K562 (cell line): ENCODE data around the gene POLR3E. TPM values are rescaled to one million over a fixed set of nuclear protein-coding genes. Genes with fewer than 3 reads are reported as not detected.

ENCODE experiments used
- CEBPG ChIP-seq, 3 experiments: fragments of 200-800 bp in 1 of 3; sonication (Bioruptor generic) in 1 of 3; sonication (generic) in 1 of 3; formaldehyde crosslinking in 1 of 3; IDR thresholded peaks in 2 of 3; conservative IDR thresholded peaks in 1 of 3; 2 replicates each; pipeline versions ENCODE4 v1.6.1 to v1.8.0; 2016 to 2022; ENCODE audit warnings: missing compliant biosample characterization in 2 of 3, missing genetic modification characterization in 2 of 3, mild to moderate bottlenecking in 1 of 3, missing genetic modification reagents in 1 of 3
- CHD2 ChIP-seq: IDR thresholded peaks from 2 replicates; pipeline ENCODE4 v1.6.1; 2011; ENCODE audit warnings: low read depth, low read length
- FOXA3 ChIP-seq, 2 experiments: fragments of 450-650 bp in 1 of 2; sonication (generic) in 1 of 2; formaldehyde crosslinking; IDR thresholded peaks in 1 of 2; conservative IDR thresholded peaks in 1 of 2; 2 replicates each; pipeline versions ENCODE4 v1.4.0 to v1.8.0; 2020 to 2022; ENCODE audit warnings: mild to moderate bottlenecking in 2 of 2, missing genetic modification reagents in 1 of 2
- GABPB1 ChIP-seq: sonication (generic); formaldehyde crosslinking; IDR thresholded peaks from 2 replicates; pipeline ENCODE4 v1.8.0; 2022; ENCODE audit warnings: mild to moderate bottlenecking, missing genetic modification reagents
- GTF2F1 ChIP-seq: IDR thresholded peaks from 2 replicates; pipeline ENCODE4 v1.6.1; 2011; ENCODE audit warnings: low read depth, low read length, improper control_type of control experiment
- JUNB ChIP-seq: fragments of 450-650 bp; formaldehyde crosslinking; conservative IDR thresholded peaks from 2 replicates; pipeline ENCODE4 v1.4.0; 2020; ENCODE audit warnings: mild to moderate bottlenecking
- MAFF ChIP-seq: IDR thresholded peaks from 2 replicates; pipeline ENCODE4 v1.6.1; 2012; ENCODE audit warnings: low read length, improper control_type of control experiment
- MAFG ChIP-seq: fragments of 450-650 bp; conservative IDR thresholded peaks from 2 replicates; pipeline ENCODE4 v1.6.1; 2016; ENCODE audit warnings: missing genetic modification characterization, missing compliant biosample characterization
- NFIX ChIP-seq: fragments of 250-450 bp; sonication (Bioruptor Pico); IDR thresholded peaks from 2 replicates; pipeline ENCODE4 v1.4.0; 2020; ENCODE audit warnings: low read depth, mild to moderate bottlenecking, moderate library complexity
- NR2F6 ChIP-seq: fragments of 450-650 bp; formaldehyde crosslinking; IDR thresholded peaks from 2 replicates; pipeline ENCODE4 v1.4.0; 2020; ENCODE audit warnings: mild to moderate bottlenecking
- RNF2 ChIP-seq: sonication (generic); IDR thresholded peaks from 2 replicates; pipeline ENCODE4 v1.6.1; 2016
- SIRT6 ChIP-seq: IDR thresholded peaks from one replicate; pipeline ENCODE4 v1.6.1; 2012; ENCODE audit warnings: low read depth, mild to moderate bottlenecking, control low read depth, inconsistent platforms, low read length, moderate library complexity
- SMARCA4 ChIP-seq: fragments of 450-650 bp; IDR thresholded peaks from 2 replicates; pipeline ENCODE4 v1.6.1; 2016
- SNIP1 ChIP-seq: fragments of 450-650 bp; IDR thresholded peaks from 2 replicates; pipeline ENCODE4 v1.7.1; 2017; ENCODE audit warnings: low read depth, mild to moderate bottlenecking
- TSC22D4 ChIP-seq: fragments of 450-650 bp; IDR thresholded peaks from 2 replicates; pipeline ENCODE4 v1.6.1; 2016; ENCODE audit warnings: missing genetic modification characterization, missing biosample characterization, control low read depth
- XRCC5 ChIP-seq: fragments of 200-400 bp; formaldehyde crosslinking; IDR thresholded peaks from 2 replicates; pipeline ENCODE4 v1.6.1; 2017; ENCODE audit warnings: low read depth, mild to moderate bottlenecking, low read length
- ZNF143 ChIP-seq: sonication (generic); formaldehyde crosslinking; IDR thresholded peaks from 2 replicates; pipeline ENCODE4 v1.9.0; 2022; ENCODE audit warnings: mild to moderate bottlenecking, missing genetic modification reagents
- ZNF347 ChIP-seq: fragments of 450-650 bp; formaldehyde crosslinking; IDR thresholded peaks from 2 replicates; pipeline ENCODE4 v1.4.0; 2020; ENCODE audit warnings: low read depth, mild to moderate bottlenecking, moderate library complexity
- ZNF518B ChIP-seq: fragments of 250-450 bp; sonication (Bioruptor Pico); IDR thresholded peaks from 2 replicates; pipeline ENCODE4 v1.5.0; 2021; ENCODE audit warnings: mild to moderate bottlenecking, moderate library complexity
- ZNF584 ChIP-seq: fragments of 200-800 bp; sonication (Bioruptor generic); IDR thresholded peaks from 2 replicates; pipeline ENCODE4 v1.6.1; 2016; ENCODE audit warnings: low read depth, mild to moderate bottlenecking, missing genetic modification characterization, missing compliant biosample characterization
- polyA plus RNA-seq, 8 experiments: library from polyadenylated mRNA; depleted of rRNA in 4 of 8; stranded (reverse) in 5 of 8; unstranded in 3 of 8; fragments of >200 nt; fragmentation: Nextera tagmentation in 2 of 8; fragmentation: Illumina TruSeq in 1 of 8; extraction: Ambion mirVana in 2 of 8; extraction: Trizol in 1 of 8; gene quantifications; 2 replicates each; pipeline versions ENCODE4 v1.2.1 to v1.2.3, GENCODE V29; 2011 to 2014; ENCODE audit warnings: inconsistent platforms in 1 of 8, missing spikeins in 1 of 8
- total RNA-seq, 7 experiments: library from RNA; depleted of rRNA in 6 of 7; stranded (reverse); fragments of >200 nt in 6 of 7; fragmentation: Illumina TruSeq in 2 of 7; extraction: Trizol in 2 of 7; gene quantifications; 2 replicates each; pipeline versions ENCODE4 v1.2.1 to v1.2.3, GENCODE V29; 2011 to 2021; ENCODE audit warnings: low replicate concordance in 1 of 7
- TF ChIP-seq, protein P1 (sequence below): fragments of 250-450 bp; sonication (Bioruptor Pico); IDR thresholded peaks from 2 replicates; pipeline ENCODE4 v1.8.0; 2021; ENCODE audit warnings: mild to moderate bottlenecking, moderate library complexity
- TF ChIP-seq, protein P2 (sequence below): conservative IDR thresholded peaks from 2 replicates; pipeline ENCODE4 v1.6.1; 2011; ENCODE audit warnings: low read depth, mild to moderate bottlenecking, low read length; ENCODE audit not compliant: control insufficient read depth

The POLR3E gene
- total and polyA plus RNA-seq, 9 of the 15 experiments (the other 6 are each of a cell fraction or from before 2014, with no cell fraction given): 17.7 to 151 (median 82.6) TPM

DNA sequence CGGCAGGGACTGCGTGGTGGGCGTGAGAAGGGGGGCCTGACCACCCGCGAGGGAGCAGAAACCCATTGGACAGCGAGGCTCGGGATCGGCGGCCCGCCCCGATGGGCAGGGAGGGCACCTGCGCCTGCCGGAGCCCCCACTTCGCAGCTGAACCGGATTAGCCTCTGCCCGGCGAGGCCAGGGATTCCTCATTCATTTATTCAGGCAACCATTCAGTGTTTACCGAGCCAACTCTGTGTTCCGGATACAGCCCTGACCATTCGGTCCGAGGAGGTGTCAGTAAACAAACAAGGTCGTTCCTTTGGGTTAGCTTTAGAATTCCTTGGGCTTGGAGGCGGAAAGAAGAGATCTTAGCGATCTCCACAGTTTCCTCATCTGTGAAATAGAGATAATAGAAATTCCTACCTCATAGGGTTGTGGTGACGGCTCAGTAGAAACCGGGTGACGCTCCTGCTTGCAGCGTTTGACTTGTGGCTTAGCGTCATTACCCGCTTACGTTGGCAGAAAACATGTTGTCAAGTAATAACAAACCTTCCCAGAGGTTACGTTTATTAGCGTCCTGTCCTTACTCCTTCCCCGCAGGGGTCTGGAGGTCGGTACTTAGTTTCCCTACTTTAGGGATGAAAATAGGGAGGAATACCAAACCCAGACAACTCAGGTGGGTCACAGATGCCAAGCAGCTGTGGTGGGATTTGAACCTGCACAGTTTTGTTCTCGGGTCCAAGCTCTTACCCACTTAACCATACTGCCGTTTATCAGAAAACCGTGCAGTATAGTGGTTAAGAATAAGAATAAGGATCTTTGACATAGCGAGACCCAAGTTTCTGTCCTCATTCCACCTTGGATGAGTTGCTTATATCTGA is 893 bp downstream of the POLR3E start (continued):
- TF ChIP-seq JUNB (CRISPR knock-in tag) (no peak), GTF2F1 (no peak), ZNF518B (CRISPR knock-in tag) (0 out of 2 replicates have a peak, but pooled peaks have one; percentile 68), SMARCA4 (no peak), SIRT6 (no peak), ZNF584 (CRISPR knock-in tag) (no peak), CHD2 (no peak), NR2F6 (CRISPR knock-in tag) (0 out of 2 replicates have a peak, but pooled peaks have one; percentile 8), NFIX (no peak), MAFG (tag) (no peak), TSC22D4 (no peak), SNIP1 (no peak), GABPB1 (peak; percentile 33; the same call in 1 of the 2 replicates), FOXA3 (CRISPR knock-in tag; conservative IDR thresholded peaks at IDR 0.05 in 1 of 2, IDR thresholded peaks at IDR 0.05 in 1 of 2) (peak; percentile 74; a peak in 2 of 4 replicates), CEBPG (CRISPR knock-in tag; IDR thresholded peaks at IDR 0.05) (no peak; the same call in 1 of the 2 replicates), CEBPG (tag; conservative IDR thresholded peaks at IDR 0.05 in 1 of 2, IDR thresholded peaks at IDR 0.05 in 1 of 2) (no peak), MAFF (no peak), RNF2 (no peak; the same call in 1 of the 2 replicates), ZNF143 (no peak), XRCC5 (no peak), ZNF347 (CRISPR knock-in tag) (no peak)
- TF ChIP-seq, protein P1, sequence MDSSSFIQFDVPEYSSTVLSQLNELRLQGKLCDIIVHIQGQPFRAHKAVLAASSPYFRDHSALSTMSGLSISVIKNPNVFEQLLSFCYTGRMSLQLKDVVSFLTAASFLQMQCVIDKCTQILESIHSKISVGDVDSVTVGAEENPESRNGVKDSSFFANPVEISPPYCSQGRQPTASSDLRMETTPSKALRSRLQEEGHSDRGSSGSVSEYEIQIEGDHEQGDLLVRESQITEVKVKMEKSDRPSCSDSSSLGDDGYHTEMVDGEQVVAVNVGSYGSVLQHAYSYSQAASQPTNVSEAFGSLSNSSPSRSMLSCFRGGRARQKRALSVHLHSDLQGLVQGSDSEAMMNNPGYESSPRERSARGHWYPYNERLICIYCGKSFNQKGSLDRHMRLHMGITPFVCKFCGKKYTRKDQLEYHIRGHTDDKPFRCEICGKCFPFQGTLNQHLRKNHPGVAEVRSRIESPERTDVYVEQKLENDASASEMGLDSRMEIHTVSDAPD (CRISPR knock-in tag): no peak
- TF ChIP-seq, protein P2, sequence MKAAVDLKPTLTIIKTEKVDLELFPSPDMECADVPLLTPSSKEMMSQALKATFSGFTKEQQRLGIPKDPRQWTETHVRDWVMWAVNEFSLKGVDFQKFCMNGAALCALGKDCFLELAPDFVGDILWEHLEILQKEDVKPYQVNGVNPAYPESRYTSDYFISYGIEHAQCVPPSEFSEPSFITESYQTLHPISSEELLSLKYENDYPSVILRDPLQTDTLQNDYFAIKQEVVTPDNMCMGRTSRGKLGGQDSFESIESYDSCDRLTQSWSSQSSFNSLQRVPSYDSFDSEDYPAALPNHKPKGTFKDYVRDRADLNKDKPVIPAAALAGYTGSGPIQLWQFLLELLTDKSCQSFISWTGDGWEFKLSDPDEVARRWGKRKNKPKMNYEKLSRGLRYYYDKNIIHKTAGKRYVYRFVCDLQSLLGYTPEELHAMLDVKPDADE: peak; percentile 75; the same call in 1 of the 2 replicates
